ENCODE data around the gene WWTR1.

WWTR1 gene

DNA sequence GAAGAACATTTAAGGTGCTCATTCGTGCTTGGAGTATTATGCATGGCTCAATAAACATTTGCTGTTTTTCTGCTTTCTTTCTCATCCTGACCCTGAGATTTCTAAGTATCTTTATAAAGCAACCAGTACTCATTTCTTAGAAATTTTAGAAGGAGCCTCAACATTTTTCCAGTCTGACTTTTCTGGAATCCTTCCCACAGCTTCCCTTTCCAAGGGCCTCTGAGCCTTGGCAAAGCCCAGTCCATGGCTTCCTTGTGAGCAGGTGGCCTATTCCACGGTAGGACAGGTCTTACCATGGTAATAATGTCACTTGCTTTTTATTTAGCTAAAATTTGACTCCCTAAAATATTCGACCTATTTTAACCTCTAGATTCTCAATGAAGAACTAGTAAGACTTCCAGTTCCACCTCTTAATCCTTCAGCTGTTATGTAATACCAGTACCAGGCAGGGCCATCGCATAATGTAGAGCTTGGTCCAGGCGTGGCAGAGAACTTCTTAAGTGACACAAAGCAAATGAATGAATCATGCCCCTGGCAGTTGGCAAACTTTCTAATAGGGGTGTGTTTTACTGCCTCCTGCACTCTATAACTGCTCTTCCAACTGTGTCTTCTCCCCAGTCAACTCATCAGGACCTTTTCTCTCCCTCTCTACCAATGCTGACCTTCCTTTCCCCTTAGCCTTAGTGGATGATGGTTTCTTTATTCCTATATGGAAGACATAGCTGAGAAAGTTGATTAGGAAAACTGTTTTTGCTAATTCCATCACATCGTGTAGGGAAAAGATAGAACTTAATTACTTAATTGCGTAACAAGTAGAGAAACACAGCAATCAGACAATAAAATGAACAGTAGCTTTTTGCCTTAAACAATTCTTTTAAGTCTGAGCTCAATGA lies 184.2 kb downstream of the WWTR1 start:
- no peak for DNase-seq (ENCODE audit: low read depth in 2 of 2)

DNA sequence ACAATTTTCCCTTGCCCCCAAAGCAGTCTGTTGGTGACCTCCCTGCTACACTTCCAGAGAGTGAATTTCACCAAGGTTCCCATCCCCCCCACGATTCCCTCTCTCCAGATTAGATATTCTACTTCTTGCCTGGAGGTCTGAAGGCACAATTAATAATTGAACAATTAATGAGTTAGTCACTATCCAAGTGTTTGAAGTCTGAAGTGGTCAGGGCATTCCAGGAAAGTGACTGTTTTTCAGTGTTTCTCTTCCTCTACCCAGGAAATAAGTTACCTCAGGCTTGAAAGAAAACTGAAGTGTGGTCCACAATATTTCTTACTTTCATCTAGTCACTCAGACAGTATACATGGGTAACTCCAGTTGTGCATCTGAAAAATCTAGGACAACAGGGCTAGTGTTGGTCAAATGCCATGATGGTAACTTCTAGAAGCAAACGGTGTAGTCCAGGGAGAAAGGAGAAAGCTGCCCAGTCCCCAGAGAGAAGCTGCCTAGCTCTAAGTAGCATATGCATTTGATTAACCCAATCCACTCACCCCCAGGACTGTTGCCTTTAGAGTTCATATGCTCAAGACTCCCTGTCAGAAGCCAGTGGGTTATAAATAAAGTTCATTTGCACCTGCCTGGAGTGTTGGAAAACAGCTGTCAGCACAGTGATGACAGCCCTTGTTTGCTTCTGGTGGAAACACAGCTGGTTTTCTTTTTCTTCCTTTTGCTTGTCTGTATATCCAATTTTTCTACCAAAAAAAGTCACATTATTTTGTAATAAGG lies 185.6 kb downstream of the WWTR1 start:
- no peak for DNase-seq (ENCODE audit: low read depth in 2 of 2)

- no peak for DNase-seq (ENCODE audit: low read depth in 2 of 2)
Measured at GRCh38 chr3:149470381-149470780, 187.4 kb downstream of the WWTR1 start.

- no peak for DNase-seq (ENCODE audit: low read depth in 2 of 2)
Measured at GRCh38 chr3:149468504-149469212, 189.2 kb downstream of the WWTR1 start.
